NCI-H1048 (cell line): ENCODE results near the gene SULT1B1.

Experiments used
- DNase-seq: peaks from one replicate; lab custom pipeline; 2025; lab: John Stamatoyannopoulos, UW

Gene SULT1B1

GRCh38 chr4:69697536-69698242 is 62.7 kb downstream of the SULT1B1 start:
- DNase-seq: no peak

GRCh38 chr4:69689599-69689998 is 70.8 kb downstream of the SULT1B1 start:
- DNase-seq: peak; percentile 4

GRCh38 chr4:69684804-69685203 is 75.6 kb downstream of the SULT1B1 start:
- no peak for DNase-seq
